Measurements from ENCODE around the gene SAP30BP.

SAP30BP gene

GRCh38 chr17:75754378-75755204 lies 87.5 kb downstream of the SAP30BP start:
- TF ChIP-seq TAF1 (IDR thresholded peaks at IDR 0.05; ENCODE audit: borderline replicate concordance, insufficient read depth, low read length), result no peak
- TF ChIP-seq REST (IDR thresholded peaks at IDR 0.05; ENCODE audit: insufficient read depth in 1 of 2, low read depth in 2 of 2, low read length in 2 of 2), result no peak
- no peak for TF ChIP-seq FOXP2 (optimal IDR thresholded peaks at IDR 0.05; ENCODE audit: borderline replicate concordance, extremely low read depth, extremely low read length, insufficient read depth)
- TF ChIP-seq SIN3A (IDR thresholded peaks at IDR 0.05; ENCODE audit: borderline replicate concordance, insufficient read depth, low read length), result no peak
- no peak for TF ChIP-seq POLR2AphosphoS5 (IDR thresholded peaks at IDR 0.05; ENCODE audit: low read depth, low read length)

GRCh38 chr17:75755205-75755901 lies 88.2 kb downstream of the SAP30BP start:
- no peak for TF ChIP-seq SIN3A (IDR thresholded peaks at IDR 0.05; ENCODE audit: borderline replicate concordance, insufficient read depth, low read length)
- TF ChIP-seq TAF1 (IDR thresholded peaks at IDR 0.05; ENCODE audit: borderline replicate concordance, insufficient read depth, low read length), result no peak
- no peak for TF ChIP-seq POLR2AphosphoS5 (IDR thresholded peaks at IDR 0.05; ENCODE audit: low read depth, low read length)
- TF ChIP-seq FOXP2 (optimal IDR thresholded peaks at IDR 0.05; ENCODE audit: borderline replicate concordance, extremely low read depth, extremely low read length, insufficient read depth), result no peak
- no peak for TF ChIP-seq REST (IDR thresholded peaks at IDR 0.05; ENCODE audit: insufficient read depth in 1 of 2, low read depth in 2 of 2, low read length in 2 of 2)

DNA sequence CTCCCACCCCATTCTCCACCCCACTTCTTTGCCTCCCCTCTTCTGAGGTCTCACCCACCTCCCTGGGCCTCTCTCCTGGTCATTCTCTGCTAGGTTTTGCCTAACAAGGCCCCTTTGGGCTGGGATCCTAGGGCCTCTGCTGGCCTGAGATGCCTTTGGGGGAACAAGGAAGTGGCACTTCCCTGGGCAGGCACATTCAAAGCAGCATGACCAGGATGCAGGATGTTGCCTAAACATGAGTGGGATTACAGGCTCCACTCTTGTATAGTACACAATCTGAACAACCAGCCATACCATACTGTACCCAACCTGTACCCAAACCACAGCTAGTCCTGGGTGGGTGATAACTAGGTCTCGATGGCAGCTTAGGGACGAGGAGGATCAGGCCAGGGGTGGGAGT lies 88.9 kb downstream of the SAP30BP start:
- TF ChIP-seq TAF1 (IDR thresholded peaks at IDR 0.05; ENCODE audit: borderline replicate concordance, insufficient read depth, low read length) (no peak), SIN3A (IDR thresholded peaks at IDR 0.05; ENCODE audit: borderline replicate concordance, insufficient read depth, low read length) (no peak), POLR2AphosphoS5 (IDR thresholded peaks at IDR 0.05; ENCODE audit: low read depth, low read length) (no peak), FOXP2 (optimal IDR thresholded peaks at IDR 0.05; ENCODE audit: borderline replicate concordance, extremely low read depth, extremely low read length, insufficient read depth) (no peak), REST (IDR thresholded peaks at IDR 0.05; ENCODE audit: insufficient read depth in 1 of 2, low read depth in 2 of 2, low read length in 2 of 2) (no peak)

GRCh38 chr17:75756451-75757085 lies 89.4 kb downstream of the SAP30BP start:
- TF ChIP-seq POLR2AphosphoS5 (IDR thresholded peaks at IDR 0.05; ENCODE audit: low read depth, low read length), result no peak
- TF ChIP-seq SIN3A (IDR thresholded peaks at IDR 0.05; ENCODE audit: borderline replicate concordance, insufficient read depth, low read length), result no peak
- no peak for TF ChIP-seq REST (IDR thresholded peaks at IDR 0.05; ENCODE audit: insufficient read depth in 1 of 2, low read depth in 2 of 2, low read length in 2 of 2)
- no peak for TF ChIP-seq FOXP2 (optimal IDR thresholded peaks at IDR 0.05; ENCODE audit: borderline replicate concordance, extremely low read depth, extremely low read length, insufficient read depth)
- TF ChIP-seq TAF1 (IDR thresholded peaks at IDR 0.05; ENCODE audit: borderline replicate concordance, insufficient read depth, low read length), result no peak

Data from PFSK-1 (cell line).